ENCODE data around the gene GBA2.

The GBA2 gene

GRCh38 chr9:35748858-35749514 lies at the start of gene GBA2, which contains the start of gene RGP1:
Gene GBA2 (minus strand): TSS chr9:35749228. CDS start chr9:35748704, 524 bp downstream.
Gene RGP1 (plus strand): TSS chr9:35749287. CDS start chr9:35749756, 469 bp downstream.
- DNase-seq (ENCODE audit: low read depth in 2 of 2) = peak; percentile 38 to 53

GRCh38 chr9:35797311-35798109 lies 48.5 kb upstream of the GBA2 start:
- no peak for DNase-seq (ENCODE audit: low read depth in 2 of 2)

- DNase-seq (ENCODE audit: low read depth in 2 of 2) = no peak
Observed at GRCh38 chr9:35795695-35796094, 46.7 kb upstream of the GBA2 start.

GRCh38 chr9:35793461-35793860 lies 44.4 kb upstream of the GBA2 start:
- DNase-seq (ENCODE audit: low read depth in 2 of 2) = no peak

- no peak for DNase-seq (ENCODE audit: low read depth in 2 of 2)
Observed at GRCh38 chr9:35792826-35793225, 43.8 kb upstream of the GBA2 start.

GRCh38 chr9:35792024-35792813 lies 43.2 kb upstream of the GBA2 start:
- no peak for DNase-seq (ENCODE audit: low read depth in 2 of 2)

GRCh38 chr9:35791297-35791921 lies 42.4 kb upstream of the GBA2 start, which contains the start of gene NPR2:
Gene NPR2 (plus strand): TSS chr9:35791591. CDS start chr9:35792409, 818 bp downstream.
- no peak for DNase-seq (ENCODE audit: low read depth in 2 of 2)

GRCh38 chr9:35790385-35791296 lies 41.6 kb upstream of the GBA2 start:
- peak; percentile 15 to 24 for DNase-seq (ENCODE audit: low read depth in 2 of 2)

GRCh38 chr9:35790025-35790384 lies 41.0 kb upstream of the GBA2 start:
- DNase-seq (ENCODE audit: low read depth in 2 of 2) = no peak

GRCh38 chr9:35789541-35789940 lies 40.5 kb upstream of the GBA2 start:
- DNase-seq (ENCODE audit: low read depth in 2 of 2) = no peak

- DNase-seq (ENCODE audit: low read depth in 2 of 2) = no peak
Observed at GRCh38 chr9:35783418-35783817, 34.4 kb upstream of the GBA2 start.

GRCh38 chr9:35781066-35781465 lies 32.0 kb upstream of the GBA2 start:
- no peak for DNase-seq (ENCODE audit: low read depth in 2 of 2)

GRCh38 chr9:35778496-35778895 lies 29.5 kb upstream of the GBA2 start:
- no peak for DNase-seq (ENCODE audit: low read depth in 2 of 2)

GRCh38 chr9:35776018-35776417 lies 27.0 kb upstream of the GBA2 start:
- DNase-seq (ENCODE audit: low read depth in 2 of 2) = no peak

GRCh38 chr9:35774907-35775635 lies 26.0 kb upstream of the GBA2 start:
- DNase-seq (ENCODE audit: low read depth in 2 of 2) = no peak

- no peak for DNase-seq (ENCODE audit: low read depth in 2 of 2)
Observed at GRCh38 chr9:35771943-35772342, 22.9 kb upstream of the GBA2 start.

- DNase-seq (ENCODE audit: low read depth in 2 of 2) = no peak
Observed at GRCh38 chr9:35771534-35771933, 22.5 kb upstream of the GBA2 start.

GRCh38 chr9:35771075-35771433 lies 22.0 kb upstream of the GBA2 start:
- no peak for DNase-seq (ENCODE audit: low read depth in 2 of 2)

GRCh38 chr9:35769763-35770162 lies 20.7 kb upstream of the GBA2 start:
- DNase-seq (ENCODE audit: low read depth in 2 of 2) = no peak

GRCh38 chr9:35767458-35767857 lies 18.4 kb upstream of the GBA2 start:
- no peak for DNase-seq (ENCODE audit: low read depth in 2 of 2)

Data from stimulated activated CD8-positive, alpha-beta memory T cell treated with anti-CD3 and anti-CD28 coated beads, Interleukin-7, amount 100 ng/mL, for 1 hour (primary cell).